Uterus (tissue), 4 donors: ENCODE measurements around the gene RXFP3. TPM values are rescaled to one million over a fixed set of nuclear protein-coding genes. Genes with fewer than 3 reads are reported as not detected.

Source experiments
- DNase-seq, 2 donors: peaks; one replicate each; pipeline ENCODE4 v3.0.0-alpha.2; 2019 to 2020
- H3K27ac ChIP-seq, 2 donors: fragments of 200-600 bp; sonication (generic); 1 replicate in 1 of 2; 2 replicates in 1 of 2; pipeline ENCODE4 v1.5.1; 2016 to 2018
- H3K27me3 ChIP-seq, 2 donors: fragments of 200-600 bp; sonication (generic); one replicate each; pipeline ENCODE4 v1.5.1; 2018 to 2019; ENCODE audit warnings: control low read depth in 1 of 2
- H3K36me3 ChIP-seq, 2 donors: fragments of 200-600 bp; sonication (generic); one replicate each; pipeline ENCODE4 v1.5.1; 2019; ENCODE audit warnings: control low read depth in 1 of 2
- H3K4me1 ChIP-seq, 2 donors: fragments of 200-600 bp; sonication (generic); one replicate each; pipeline ENCODE4 v1.5.1; 2018 to 2019; ENCODE audit warnings: control low read depth in 1 of 2
- H3K4me3 ChIP-seq, 2 donors: fragments of 200-600 bp; sonication (generic); 1 replicate in 1 of 2; 2 replicates in 1 of 2; pipeline ENCODE4 v1.5.1; 2018 to 2019; ENCODE audit warnings: mild to moderate bottlenecking in 1 of 2
- H3K9me3 ChIP-seq, 2 donors: fragments of 200-600 bp; sonication (generic); one replicate each; pipeline ENCODE4 v1.5.1; 2019; ENCODE audit warnings: control low read depth in 1 of 2
- POLR2A ChIP-seq, 2 donors: fragments of 450-650 bp; IDR thresholded peaks; one replicate each; pipeline ENCODE4 v1.6.1; 2016; ENCODE audit warnings: antibody characterized with exemption in 2 of 2, mild to moderate bottlenecking in 1 of 2, moderate library complexity in 1 of 2
- intact Hi-C: fragments of 100-400 bp; cut with DNase I; formaldehyde crosslinking; loops from one replicate; pipeline ENCODE4 v1.15.1; 2023; ENCODE audit warnings: low total_unique reads
- total RNA-seq, 4 donors: library from RNA; depleted of rRNA in 3 of 4; stranded (reverse); fragments of >200 nt in 3 of 4; gene quantifications; one replicate each; pipeline versions ENCODE4 v1.1.0 to v1.2.4, GENCODE V29; 2014 to 2023
- TF ChIP-seq, protein P1 (sequence below), 4 experiments: fragments of 200-600 bp in 2 of 4; fragments of 450-650 bp in 2 of 4; sonication (generic) in 2 of 4; IDR thresholded peaks; one replicate each; pipeline ENCODE4 v1.5.1; 2016 to 2019; ENCODE audit warnings: antibody characterized with exemption in 4 of 4, mild to moderate bottlenecking in 2 of 4, moderate library complexity in 1 of 4
- donor health status: DM: yes; HTN: yes; CAD: no.

The RXFP3 gene
- total RNA-seq, 4 donors from 2014 or later: not detected

DNA sequence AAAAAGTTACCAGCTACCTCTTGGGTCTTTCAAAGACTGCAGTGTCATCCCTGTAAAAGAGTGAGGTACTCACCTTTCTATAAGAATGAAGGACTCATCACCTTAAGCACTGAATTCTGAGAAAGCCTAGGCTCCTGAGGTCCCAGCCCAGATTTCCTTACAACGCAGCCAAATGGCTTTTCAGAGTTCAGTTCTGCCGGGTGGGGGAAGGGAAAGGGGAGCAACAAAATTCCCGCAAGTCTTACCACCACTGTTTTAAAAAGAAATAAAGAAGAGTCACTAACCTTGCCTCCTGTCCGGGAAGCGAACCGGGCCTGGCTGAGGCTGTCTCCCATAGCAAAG is 44.8 kb upstream of the RXFP3 start:
- DNase-seq: no peak
- peak overlapping the region; percentile 45 to 88 for H3K27ac ChIP-seq
- H3K4me1 ChIP-seq: no peaks in the 10 kb centered on the region
- peak overlapping the region; percentile 23 to 37 for H3K4me3 ChIP-seq
- TF ChIP-seq, protein P1, sequence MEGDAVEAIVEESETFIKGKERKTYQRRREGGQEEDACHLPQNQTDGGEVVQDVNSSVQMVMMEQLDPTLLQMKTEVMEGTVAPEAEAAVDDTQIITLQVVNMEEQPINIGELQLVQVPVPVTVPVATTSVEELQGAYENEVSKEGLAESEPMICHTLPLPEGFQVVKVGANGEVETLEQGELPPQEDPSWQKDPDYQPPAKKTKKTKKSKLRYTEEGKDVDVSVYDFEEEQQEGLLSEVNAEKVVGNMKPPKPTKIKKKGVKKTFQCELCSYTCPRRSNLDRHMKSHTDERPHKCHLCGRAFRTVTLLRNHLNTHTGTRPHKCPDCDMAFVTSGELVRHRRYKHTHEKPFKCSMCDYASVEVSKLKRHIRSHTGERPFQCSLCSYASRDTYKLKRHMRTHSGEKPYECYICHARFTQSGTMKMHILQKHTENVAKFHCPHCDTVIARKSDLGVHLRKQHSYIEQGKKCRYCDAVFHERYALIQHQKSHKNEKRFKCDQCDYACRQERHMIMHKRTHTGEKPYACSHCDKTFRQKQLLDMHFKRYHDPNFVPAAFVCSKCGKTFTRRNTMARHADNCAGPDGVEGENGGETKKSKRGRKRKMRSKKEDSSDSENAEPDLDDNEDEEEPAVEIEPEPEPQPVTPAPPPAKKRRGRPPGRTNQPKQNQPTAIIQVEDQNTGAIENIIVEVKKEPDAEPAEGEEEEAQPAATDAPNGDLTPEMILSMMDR (IDR thresholded peaks at IDR 0.05): no peak
- TF ChIP-seq POLR2A (IDR thresholded peaks at IDR 0.05): no peak
- no peaks in the 10 kb centered on the region for H3K9me3 ChIP-seq
- no peaks in the 10 kb centered on the region for H3K36me3 ChIP-seq
- H3K27me3 ChIP-seq: no peaks in the 10 kb centered on the region
- intact Hi-C loops: no loop called here

DNA sequence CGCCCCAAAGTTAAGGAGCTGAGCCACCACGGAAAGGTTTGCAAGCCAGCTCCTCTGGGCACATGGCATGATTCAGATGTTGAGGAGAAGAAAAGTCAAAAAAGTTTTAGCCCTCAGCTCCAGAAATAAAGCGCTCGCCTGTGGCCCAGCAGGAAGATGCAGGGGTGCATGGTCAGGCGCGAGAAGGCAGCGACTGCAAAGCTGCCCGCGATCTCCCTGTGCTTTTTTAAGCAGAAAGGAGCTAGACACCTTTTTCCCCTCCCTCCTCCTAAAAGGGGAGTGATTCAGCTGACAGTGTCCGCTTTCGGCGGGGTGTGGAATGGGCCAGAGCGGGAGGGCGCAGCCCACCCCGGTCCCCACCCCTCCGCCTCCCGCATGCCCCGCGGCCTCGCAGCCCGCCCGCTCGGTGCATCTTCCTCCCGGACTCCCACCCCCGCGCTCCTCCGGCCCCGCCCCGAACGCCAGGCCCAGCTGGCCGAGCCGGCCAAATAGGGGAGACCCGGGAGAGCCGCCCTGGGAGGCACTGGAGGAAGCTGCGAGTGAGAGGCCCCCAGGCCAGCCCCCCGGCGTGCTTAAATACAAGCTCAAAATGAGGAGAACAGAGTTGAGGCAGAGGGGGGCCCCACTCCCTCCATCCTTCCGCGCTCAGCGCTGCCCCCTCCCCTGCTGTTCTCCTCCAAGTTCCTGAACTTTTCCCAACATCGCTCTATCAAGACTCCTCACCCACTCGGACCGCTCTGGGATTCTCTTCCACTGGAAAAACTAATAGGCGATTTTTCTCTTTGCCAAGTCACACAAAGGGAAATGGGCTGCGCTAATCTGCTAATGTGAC is 44.2 kb upstream of the RXFP3 start, which contains the start of gene ADAMTS12:
TSS of gene ADAMTS12 (minus strand) at position 203 of the 832 bp plus-strand sequence. CDS start at position 69, 134 bp downstream.
- DNase-seq: peak; percentile 63 to 75
- TF ChIP-seq, protein P1 (IDR thresholded peaks at IDR 0.05): no peak
- TF ChIP-seq POLR2A (IDR thresholded peaks at IDR 0.05): no peak
- no peaks in the 10 kb centered on the region for H3K27me3 ChIP-seq
- no peaks in the 10 kb centered on the region for H3K9me3 ChIP-seq
- H3K4me1 ChIP-seq: no peaks in the 10 kb centered on the region
- peak within 1 kb of the TSS; percentile 23 to 37 for H3K4me3 ChIP-seq
- intact Hi-C loops: no loop called here
- no peaks in the 10 kb centered on the region for H3K36me3 ChIP-seq
- peak within 1 kb of the TSS; percentile 45 to 88 for H3K27ac ChIP-seq

DNA sequence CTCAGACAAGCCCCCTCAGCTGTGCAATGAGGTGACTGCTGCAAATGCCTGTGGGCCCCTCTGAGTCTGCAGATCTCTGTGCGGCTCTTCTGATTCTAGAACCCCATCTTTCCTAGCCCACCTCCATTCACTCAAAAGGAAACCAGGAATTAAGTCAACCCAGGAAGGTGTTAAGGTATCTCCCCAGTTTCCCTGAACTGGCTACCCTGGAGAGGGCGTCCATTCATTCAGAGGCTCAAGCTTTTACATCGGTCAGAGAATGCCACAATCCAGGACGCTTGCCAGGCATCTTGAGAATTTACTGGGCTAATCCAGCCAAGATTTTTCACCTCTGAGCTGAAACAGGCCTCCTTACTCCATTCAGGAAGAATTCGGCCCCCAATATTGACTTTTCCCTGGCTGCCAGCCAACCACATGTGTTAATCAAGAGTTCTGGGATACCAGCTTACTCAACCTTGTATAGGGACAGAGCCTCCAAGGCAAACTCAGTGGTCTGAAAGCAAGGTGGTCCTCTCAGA is 43.5 kb upstream of the RXFP3 start:
- no peaks in the 10 kb centered on the region for H3K4me1 ChIP-seq
- peak overlapping the region; percentile 45 to 88 for H3K27ac ChIP-seq
- no peaks in the 10 kb centered on the region for H3K36me3 ChIP-seq
- TF ChIP-seq, protein P1 (IDR thresholded peaks at IDR 0.05): no peak
- TF ChIP-seq POLR2A (IDR thresholded peaks at IDR 0.05): no peak
- H3K4me3 ChIP-seq: peak overlapping the region; percentile 23 to 37
- intact Hi-C loops: no loop called here
- H3K9me3 ChIP-seq: no peaks in the 10 kb centered on the region
- peak; percentile 48 to 52 for DNase-seq
- no peaks in the 10 kb centered on the region for H3K27me3 ChIP-seq

DNA sequence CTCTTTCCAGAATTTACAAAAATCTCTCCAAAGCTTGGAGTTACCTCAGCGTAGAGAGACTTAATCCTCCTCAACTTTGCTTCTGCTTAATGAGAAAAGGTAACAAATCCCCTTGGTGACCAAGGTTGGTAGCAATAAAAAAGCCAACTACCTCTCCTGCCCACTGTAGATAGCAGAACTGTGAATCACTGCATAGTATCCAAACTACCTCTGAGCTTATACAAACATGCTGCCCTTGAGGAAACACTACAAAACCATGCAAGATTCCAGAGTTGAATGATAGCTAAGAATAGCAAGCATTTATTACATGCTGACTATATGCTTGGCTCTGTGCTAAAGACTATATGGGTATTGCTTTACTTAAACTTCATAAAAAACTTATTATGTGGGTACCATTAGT is 41.6 kb upstream of the RXFP3 start:
- H3K4me3 ChIP-seq: no peak overlapping the region
- no peak overlapping the region for H3K27ac ChIP-seq
- H3K9me3 ChIP-seq: no peaks in the 10 kb centered on the region
- DNase-seq: no peak
- H3K4me1 ChIP-seq: no peaks in the 10 kb centered on the region
- no peaks in the 10 kb centered on the region for H3K27me3 ChIP-seq
- intact Hi-C loops: no loop called here
- TF ChIP-seq, protein P1 (IDR thresholded peaks at IDR 0.05): no peak
- TF ChIP-seq POLR2A (IDR thresholded peaks at IDR 0.05): no peak
- no peaks in the 10 kb centered on the region for H3K36me3 ChIP-seq

DNA sequence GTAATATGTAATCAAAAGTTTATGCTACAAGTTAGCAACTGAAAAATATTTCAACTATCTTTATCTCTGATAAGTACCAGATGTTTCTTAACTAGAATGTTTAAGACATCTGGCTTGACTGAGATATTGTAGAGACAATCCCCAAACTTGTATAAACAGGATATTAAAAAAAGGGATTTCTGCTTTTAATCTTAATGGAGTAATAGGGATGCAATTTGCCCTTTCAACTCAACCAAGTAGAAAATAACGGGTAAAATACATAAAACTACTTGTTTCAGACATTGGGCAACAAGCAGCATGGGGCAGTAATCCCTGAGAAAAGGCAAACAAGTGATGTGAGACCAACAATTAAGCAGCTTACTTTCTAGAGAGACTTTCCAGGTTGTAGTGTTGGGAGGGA is 35.0 kb upstream of the RXFP3 start:
- TF ChIP-seq POLR2A (IDR thresholded peaks at IDR 0.05): no peak
- TF ChIP-seq, protein P1 (IDR thresholded peaks at IDR 0.05): no peak
- H3K27me3 ChIP-seq: no peaks in the 10 kb centered on the region
- H3K9me3 ChIP-seq: no peaks in the 10 kb centered on the region
- no peak overlapping the region for H3K4me3 ChIP-seq
- no peaks in the 10 kb centered on the region for H3K4me1 ChIP-seq
- no peak overlapping the region for H3K27ac ChIP-seq
- intact Hi-C loops: no loop called here
- H3K36me3 ChIP-seq: no peaks in the 10 kb centered on the region
- DNase-seq: no peak
